WTC11 (cell line): ENCODE results near the gene GFRA1. TPM values are rescaled to one million over a fixed set of nuclear protein-coding genes. Genes with fewer than 3 reads are reported as not detected.

Experiments
- ATAC-seq: fragments of 200-7000 bp; cut with Tn5 transposase; 2 replicates; pipeline ENCODE4 v1.10.0; 2021; ENCODE audit warnings: mild to moderate bottlenecking, moderate library complexity
- CTCF ChIA-PET: fragments of 300-600 bp; sonication (Branson Sonifier 250); formaldehyde crosslinking; loops from one replicate; lab custom pipeline; 2021; ENCODE audit warnings: antibody characterized with exemption; lab: Charles Lee
- POLR2A ChIA-PET: fragments of 350-600 bp; sonication (Branson Sonifier 250); formaldehyde crosslinking; loops from one replicate; lab custom pipeline; 2021; ENCODE audit warnings: antibody characterized with exemption; lab: Charles Lee
- DNase-seq: peaks from one replicate; pipeline ENCODE4 v3.0.0; 2021; ENCODE audit warnings: low spot score
- H3K27ac Mint-ChIP-seq: 2 replicates; pipeline ENCODE4 v1.8.0; 2021; ENCODE audit warnings: mixed read lengths
- H3K27me3 Mint-ChIP-seq: 2 replicates; pipeline ENCODE4 v1.8.0; 2021; ENCODE audit warnings: low read depth, mild to moderate bottlenecking, moderate library complexity, mixed read lengths
- H3K36me3 Mint-ChIP-seq: 2 replicates; pipeline ENCODE4 v1.8.0; 2021; ENCODE audit warnings: mixed read lengths
- H3K4me1 Mint-ChIP-seq: 2 replicates; pipeline ENCODE4 v1.8.0; 2022; ENCODE audit warnings: mixed read lengths
- H3K4me3 Mint-ChIP-seq: 2 replicates; pipeline ENCODE4 v1.8.0; 2021; ENCODE audit warnings: mild to moderate bottlenecking, moderate library complexity, mixed read lengths
- H3K9me3 Mint-ChIP-seq: 2 replicates; pipeline ENCODE4 v1.8.0; 2021; ENCODE audit warnings: mixed read lengths
- FOXJ3 ChIP-seq: sonication (generic); formaldehyde crosslinking; IDR thresholded peaks from 2 replicates; pipeline ENCODE4 v1.9.0; 2021; ENCODE audit warnings: missing genetic modification reagents, mild to moderate bottlenecking, borderline replicate concordance
- NR3C1 ChIP-seq: sonication (generic); formaldehyde crosslinking; conservative IDR thresholded peaks from 2 replicates; pipeline ENCODE4 v1.8.1; 2023; ENCODE audit warnings: low read depth, mild to moderate bottlenecking, missing genetic modification reagents
- PRRX2 ChIP-seq: fragments of 250-450 bp; sonication (Bioruptor Pico); IDR thresholded peaks from 2 replicates; pipeline ENCODE4 v1.8.0; 2021; ENCODE audit warnings: mild to moderate bottlenecking
- RORB ChIP-seq: fragments of 250-450 bp; sonication (Bioruptor Pico); IDR thresholded peaks from 2 replicates; pipeline ENCODE4 v1.9.0; 2021; ENCODE audit warnings: mild to moderate bottlenecking
- ZNF121 ChIP-seq: sonication (generic); formaldehyde crosslinking; IDR thresholded peaks from 2 replicates; pipeline ENCODE4 v1.8.0; 2023; ENCODE audit warnings: missing genetic modification reagents
- ZNF263 ChIP-seq: sonication (generic); formaldehyde crosslinking; IDR thresholded peaks from 2 replicates; pipeline ENCODE4 v1.8.1; 2022; ENCODE audit warnings: low read depth, mild to moderate bottlenecking, moderate library complexity, missing genetic modification reagents
- ZNF317 ChIP-seq: sonication (generic); formaldehyde crosslinking; IDR thresholded peaks from 2 replicates; pipeline ENCODE4 v1.8.1; 2023; ENCODE audit warnings: low read depth, mild to moderate bottlenecking, moderate library complexity, missing genetic modification reagents, borderline replicate concordance
- ZNF512 ChIP-seq: sonication (generic); formaldehyde crosslinking; IDR thresholded peaks from 2 replicates; pipeline ENCODE4 v1.8.1; 2022; ENCODE audit warnings: missing genetic modification reagents, borderline replicate concordance
- total RNA-seq: library from RNA; stranded (reverse); gene quantifications from 3 replicates; pipeline ENCODE4 v1.2.3, GENCODE V29; 2021
- TF ChIP-seq, protein P1 (sequence below): fragments of 250-450 bp; sonication (Bioruptor Pico); IDR thresholded peaks from 2 replicates; pipeline ENCODE4 v1.9.0; 2021; ENCODE audit warnings: mild to moderate bottlenecking, borderline replicate concordance
- TF ChIP-seq, protein P2 (sequence below): sonication (generic); formaldehyde crosslinking; IDR thresholded peaks from 2 replicates; pipeline ENCODE4 v1.8.1; 2023; ENCODE audit warnings: mild to moderate bottlenecking, missing genetic modification reagents, moderate library complexity
- TF ChIP-seq, protein P3 (sequence below): sonication (generic); formaldehyde crosslinking; conservative IDR thresholded peaks from 2 replicates; pipeline ENCODE4 v1.8.1; 2023; ENCODE audit warnings: mild to moderate bottlenecking, low read depth, missing genetic modification reagents, moderate library complexity
- TF ChIP-seq, protein P4 (sequence below): fragments of 250-450 bp; sonication (Bioruptor Pico); IDR thresholded peaks from 2 replicates; pipeline ENCODE4 v1.8.0; 2021; ENCODE audit warnings: mild to moderate bottlenecking

The GFRA1 gene
- total RNA-seq, 1 experiment from 2014 or later, result 4.4 TPM

GRCh38 chr10:116245156-116245555, 27.9 kb downstream of the GFRA1 start (continued):
- TF ChIP-seq, protein P1, sequence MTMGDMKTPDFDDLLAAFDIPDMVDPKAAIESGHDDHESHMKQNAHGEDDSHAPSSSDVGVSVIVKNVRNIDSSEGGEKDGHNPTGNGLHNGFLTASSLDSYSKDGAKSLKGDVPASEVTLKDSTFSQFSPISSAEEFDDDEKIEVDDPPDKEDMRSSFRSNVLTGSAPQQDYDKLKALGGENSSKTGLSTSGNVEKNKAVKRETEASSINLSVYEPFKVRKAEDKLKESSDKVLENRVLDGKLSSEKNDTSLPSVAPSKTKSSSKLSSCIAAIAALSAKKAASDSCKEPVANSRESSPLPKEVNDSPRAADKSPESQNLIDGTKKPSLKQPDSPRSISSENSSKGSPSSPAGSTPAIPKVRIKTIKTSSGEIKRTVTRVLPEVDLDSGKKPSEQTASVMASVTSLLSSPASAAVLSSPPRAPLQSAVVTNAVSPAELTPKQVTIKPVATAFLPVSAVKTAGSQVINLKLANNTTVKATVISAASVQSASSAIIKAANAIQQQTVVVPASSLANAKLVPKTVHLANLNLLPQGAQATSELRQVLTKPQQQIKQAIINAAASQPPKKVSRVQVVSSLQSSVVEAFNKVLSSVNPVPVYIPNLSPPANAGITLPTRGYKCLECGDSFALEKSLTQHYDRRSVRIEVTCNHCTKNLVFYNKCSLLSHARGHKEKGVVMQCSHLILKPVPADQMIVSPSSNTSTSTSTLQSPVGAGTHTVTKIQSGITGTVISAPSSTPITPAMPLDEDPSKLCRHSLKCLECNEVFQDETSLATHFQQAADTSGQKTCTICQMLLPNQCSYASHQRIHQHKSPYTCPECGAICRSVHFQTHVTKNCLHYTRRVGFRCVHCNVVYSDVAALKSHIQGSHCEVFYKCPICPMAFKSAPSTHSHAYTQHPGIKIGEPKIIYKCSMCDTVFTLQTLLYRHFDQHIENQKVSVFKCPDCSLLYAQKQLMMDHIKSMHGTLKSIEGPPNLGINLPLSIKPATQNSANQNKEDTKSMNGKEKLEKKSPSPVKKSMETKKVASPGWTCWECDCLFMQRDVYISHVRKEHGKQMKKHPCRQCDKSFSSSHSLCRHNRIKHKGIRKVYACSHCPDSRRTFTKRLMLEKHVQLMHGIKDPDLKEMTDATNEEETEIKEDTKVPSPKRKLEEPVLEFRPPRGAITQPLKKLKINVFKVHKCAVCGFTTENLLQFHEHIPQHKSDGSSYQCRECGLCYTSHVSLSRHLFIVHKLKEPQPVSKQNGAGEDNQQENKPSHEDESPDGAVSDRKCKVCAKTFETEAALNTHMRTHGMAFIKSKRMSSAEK (CRISPR knock-in tag), result no peak
- TF ChIP-seq NR3C1 (no peak), ZNF121 (CRISPR knock-in tag) (no peak), FOXJ3 (no peak), ZNF263 (no peak), RORB (CRISPR knock-in tag) (no peak)
- TF ChIP-seq, protein P2, sequence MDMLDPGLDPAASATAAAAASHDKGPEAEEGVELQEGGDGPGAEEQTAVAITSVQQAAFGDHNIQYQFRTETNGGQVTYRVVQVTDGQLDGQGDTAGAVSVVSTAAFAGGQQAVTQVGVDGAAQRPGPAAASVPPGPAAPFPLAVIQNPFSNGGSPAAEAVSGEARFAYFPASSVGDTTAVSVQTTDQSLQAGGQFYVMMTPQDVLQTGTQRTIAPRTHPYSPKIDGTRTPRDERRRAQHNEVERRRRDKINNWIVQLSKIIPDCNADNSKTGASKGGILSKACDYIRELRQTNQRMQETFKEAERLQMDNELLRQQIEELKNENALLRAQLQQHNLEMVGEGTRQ (CRISPR knock-in tag), result no peak
- TF ChIP-seq, protein P3, sequence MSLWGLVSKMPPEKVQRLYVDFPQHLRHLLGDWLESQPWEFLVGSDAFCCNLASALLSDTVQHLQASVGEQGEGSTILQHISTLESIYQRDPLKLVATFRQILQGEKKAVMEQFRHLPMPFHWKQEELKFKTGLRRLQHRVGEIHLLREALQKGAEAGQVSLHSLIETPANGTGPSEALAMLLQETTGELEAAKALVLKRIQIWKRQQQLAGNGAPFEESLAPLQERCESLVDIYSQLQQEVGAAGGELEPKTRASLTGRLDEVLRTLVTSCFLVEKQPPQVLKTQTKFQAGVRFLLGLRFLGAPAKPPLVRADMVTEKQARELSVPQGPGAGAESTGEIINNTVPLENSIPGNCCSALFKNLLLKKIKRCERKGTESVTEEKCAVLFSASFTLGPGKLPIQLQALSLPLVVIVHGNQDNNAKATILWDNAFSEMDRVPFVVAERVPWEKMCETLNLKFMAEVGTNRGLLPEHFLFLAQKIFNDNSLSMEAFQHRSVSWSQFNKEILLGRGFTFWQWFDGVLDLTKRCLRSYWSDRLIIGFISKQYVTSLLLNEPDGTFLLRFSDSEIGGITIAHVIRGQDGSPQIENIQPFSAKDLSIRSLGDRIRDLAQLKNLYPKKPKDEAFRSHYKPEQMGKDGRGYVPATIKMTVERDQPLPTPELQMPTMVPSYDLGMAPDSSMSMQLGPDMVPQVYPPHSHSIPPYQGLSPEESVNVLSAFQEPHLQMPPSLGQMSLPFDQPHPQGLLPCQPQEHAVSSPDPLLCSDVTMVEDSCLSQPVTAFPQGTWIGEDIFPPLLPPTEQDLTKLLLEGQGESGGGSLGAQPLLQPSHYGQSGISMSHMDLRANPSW (CRISPR knock-in tag), result no peak

DNA sequence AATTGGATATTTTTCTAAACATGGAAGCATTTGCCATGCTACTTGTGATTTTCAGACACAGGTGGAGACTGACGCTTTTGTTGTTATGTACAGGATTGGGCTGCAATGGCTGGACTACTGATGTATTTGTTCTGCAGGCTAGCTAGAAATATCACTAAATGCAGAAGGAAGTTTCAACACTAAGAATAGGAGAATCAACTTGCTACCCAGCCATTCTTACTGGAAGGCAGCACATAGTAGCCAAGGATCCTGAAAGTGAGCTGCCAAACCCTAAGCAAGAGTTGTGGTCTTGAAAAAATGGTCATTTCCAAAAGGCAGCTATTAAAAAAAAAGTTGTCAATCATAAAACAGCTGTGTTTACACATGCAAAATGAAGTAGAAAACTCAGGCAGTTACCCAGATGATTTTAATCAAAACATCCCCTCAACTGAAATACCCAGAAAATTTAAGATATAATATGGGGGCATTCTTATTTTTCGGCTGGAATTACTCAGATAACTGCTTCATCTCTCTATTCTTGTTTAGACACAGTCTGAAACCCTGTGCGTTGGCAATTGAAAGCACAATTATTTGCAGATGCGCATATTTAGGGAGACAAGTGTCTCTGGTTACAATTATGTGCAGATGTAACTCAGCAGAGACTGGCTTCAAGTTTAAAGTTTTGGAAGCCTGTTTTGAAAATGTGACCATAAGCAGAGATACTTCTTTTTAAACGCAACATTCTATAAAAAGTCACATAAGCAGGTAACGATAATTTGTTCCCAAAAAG, 31.2 kb downstream of the GFRA1 start:
- TF ChIP-seq ZNF317 (CRISPR knock-in tag), result no peak
- TF ChIP-seq, protein P4, sequence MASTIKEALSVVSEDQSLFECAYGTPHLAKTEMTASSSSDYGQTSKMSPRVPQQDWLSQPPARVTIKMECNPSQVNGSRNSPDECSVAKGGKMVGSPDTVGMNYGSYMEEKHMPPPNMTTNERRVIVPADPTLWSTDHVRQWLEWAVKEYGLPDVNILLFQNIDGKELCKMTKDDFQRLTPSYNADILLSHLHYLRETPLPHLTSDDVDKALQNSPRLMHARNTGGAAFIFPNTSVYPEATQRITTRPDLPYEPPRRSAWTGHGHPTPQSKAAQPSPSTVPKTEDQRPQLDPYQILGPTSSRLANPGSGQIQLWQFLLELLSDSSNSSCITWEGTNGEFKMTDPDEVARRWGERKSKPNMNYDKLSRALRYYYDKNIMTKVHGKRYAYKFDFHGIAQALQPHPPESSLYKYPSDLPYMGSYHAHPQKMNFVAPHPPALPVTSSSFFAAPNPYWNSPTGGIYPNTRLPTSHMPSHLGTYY, result no peak
- no peak for TF ChIP-seq ZNF121 (CRISPR knock-in tag)
- TF ChIP-seq PRRX2 (CRISPR knock-in tag), result no peak
- no peak for TF ChIP-seq ZNF512 (CRISPR knock-in tag)
- Mint-ChIP-seq H3K36me3 (no peaks in the 10 kb centered on the region), H3K4me3 (no peak overlapping the region), H3K4me1 (peaks cover 12% of the 10 kb centered on the region), H3K27ac (no peak overlapping the region), H3K9me3 (no peaks in the 10 kb centered on the region), H3K27me3 (no peaks in the 10 kb centered on the region)
- ATAC-seq, result no peak
- POLR2A ChIA-PET, result no interaction called here
- CTCF ChIA-PET, result no interaction called here
- DNase-seq, result no peak
